D721Med (cell line): ENCODE results near the gene MASTL.

Experiments
- DNase-seq: peaks from one replicate; pipeline ENCODE4 v3.0.0; 2011; ENCODE audit warnings: low spot score; ENCODE audit not compliant: insufficient read length
- FAIRE-seq: peaks from 2 replicates; lab custom pipeline; 2011; peaks lifted over from hg19 to GRCh38; lab: Jason Lieb, UNC
- CTCF ChIP-seq: IDR thresholded peaks from 2 replicates; pipeline ENCODE4 v1.5.1; 2012; ENCODE audit warnings: mild to moderate bottlenecking, control low read depth; ENCODE audit not compliant: insufficient read depth; ENCODE audit errors: missing control alignments

MASTL gene

DNA sequence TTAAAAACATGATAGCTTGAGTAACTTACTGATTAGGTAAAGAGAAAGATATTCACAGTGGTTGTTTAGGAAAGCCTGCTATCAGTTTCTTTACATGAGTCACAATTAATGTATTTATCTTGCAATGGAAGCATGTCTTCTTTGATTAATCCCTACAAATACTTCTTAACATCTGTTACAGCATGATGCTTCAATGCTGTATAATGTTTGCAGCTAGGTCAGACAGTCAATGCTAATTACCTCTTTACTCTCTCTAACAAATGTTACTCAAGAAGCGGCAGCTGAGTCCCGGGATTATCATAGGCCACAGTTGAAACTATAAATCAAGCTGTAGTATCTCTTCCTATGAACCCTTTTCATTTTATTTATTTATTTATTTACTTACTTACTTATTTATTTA lies 52.2 kb downstream of the MASTL start:
- no peak for TF ChIP-seq CTCF
- FAIRE-seq (peak; percentile 97), DNase-seq (peak; percentile 41)

DNA sequence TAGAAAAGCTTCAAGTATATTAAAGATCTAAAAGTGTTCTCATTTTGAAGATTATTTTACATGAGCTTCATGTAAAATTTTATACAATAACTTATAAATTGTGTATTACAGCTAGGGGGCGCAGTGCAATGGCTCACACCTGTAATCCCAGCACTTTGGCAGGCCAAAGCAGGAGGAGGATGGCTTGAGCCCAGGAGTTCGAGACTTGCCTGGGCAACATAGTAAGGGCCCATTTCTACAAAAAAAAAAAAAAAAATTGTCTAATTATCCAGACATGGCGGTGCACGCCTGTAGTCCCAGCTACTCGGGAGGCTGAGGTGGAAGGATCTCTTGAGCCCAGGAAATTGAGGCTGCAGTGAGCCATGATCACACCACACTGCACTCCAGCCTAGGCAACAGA lies 68.8 kb downstream of the MASTL start:
- no peak for FAIRE-seq
- DNase-seq, result no peak
- TF ChIP-seq CTCF, result peak; percentile 51

- FAIRE-seq (no peak), DNase-seq (no peak)
- TF ChIP-seq CTCF, result no peak
Measured at GRCh38 chr10:27225011-27225590, 69.9 kb downstream of the MASTL start.

- FAIRE-seq (no peak), DNase-seq (no peak)
- no peak for TF ChIP-seq CTCF
Measured at GRCh38 chr10:27225642-27226257, 70.6 kb downstream of the MASTL start.

DNA sequence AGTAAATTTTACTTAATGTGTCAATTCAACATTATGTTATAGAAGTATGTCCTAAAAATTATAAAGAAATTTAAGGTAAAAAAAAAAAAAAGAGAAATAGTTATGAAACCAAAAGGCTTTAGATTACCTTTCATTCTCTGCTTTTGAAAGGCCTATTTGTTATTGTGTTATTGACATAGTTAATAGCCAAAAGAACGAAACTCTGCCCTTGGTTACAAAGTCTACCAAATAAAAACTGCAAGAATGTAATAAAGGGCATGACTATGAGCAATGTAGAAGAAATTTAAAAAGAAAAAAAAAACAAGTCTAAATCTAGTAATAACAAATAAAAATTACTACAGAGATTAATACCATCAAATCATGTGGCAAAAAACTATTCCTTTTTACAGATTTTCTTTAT lies 74.9 kb downstream of the MASTL start:
- FAIRE-seq, result no peak
- no peak for TF ChIP-seq CTCF
- DNase-seq, result no peak

GRCh38 chr10:27235706-27236105 lies 80.6 kb downstream of the MASTL start:
- no peak for TF ChIP-seq CTCF
- no peak for FAIRE-seq
- no peak for DNase-seq
